Neuronal stem cell (in vitro differentiated cells): ENCODE data around the gene SLC13A2.

Experiments
- DNase-seq: peaks from one replicate; pipeline ENCODE4 v3.0.0-alpha.2; 2013; ENCODE audit warnings: low spot score
- H2AFZ ChIP-seq: one replicate; pipeline ENCODE4 v1.6.1; 2013; ENCODE audit warnings: mild to moderate bottlenecking, low read length, inconsistent platforms
- H2AK5ac ChIP-seq: 2 replicates; pipeline ENCODE4 v1.6.1; 2013; ENCODE audit warnings: low read depth, mild to moderate bottlenecking, inconsistent platforms, low read length, moderate library complexity, mixed read lengths
- H2BK120ac ChIP-seq: 2 replicates; pipeline ENCODE4 v1.6.1; 2013; ENCODE audit warnings: low read depth, mild to moderate bottlenecking, inconsistent platforms, low read length, moderate library complexity, mixed read lengths
- H2BK12ac ChIP-seq: one replicate; pipeline ENCODE4 v1.6.1; 2013; ENCODE audit warnings: low read length, inconsistent platforms
- H2BK15ac ChIP-seq: 2 replicates; pipeline ENCODE4 v1.6.1; 2013; ENCODE audit warnings: mild to moderate bottlenecking, low read length, inconsistent platforms, mixed read lengths
- H2BK5ac ChIP-seq: one replicate; pipeline ENCODE4 v1.6.1; 2013; ENCODE audit warnings: inconsistent platforms, mild to moderate bottlenecking, low read length, moderate library complexity
- H3K14ac ChIP-seq: one replicate; pipeline ENCODE4 v1.6.1; 2013; ENCODE audit warnings: low read length, inconsistent platforms
- H3K18ac ChIP-seq: 2 replicates; pipeline ENCODE4 v1.6.1; 2013; ENCODE audit warnings: low read length, inconsistent platforms
- H3K23ac ChIP-seq: 2 replicates; pipeline ENCODE4 v1.6.1; 2013; ENCODE audit warnings: low read depth, mild to moderate bottlenecking, mixed read lengths, low read length, inconsistent platforms; ENCODE audit not compliant: poor library complexity
- H3K27ac ChIP-seq: replicated peaks from 3 replicates; pipeline ENCODE4 v1.5.1; 2013; ENCODE audit warnings: low read length, inconsistent platforms
- H3K27me3 ChIP-seq, 3 experiments: 2 replicates each; pipeline ENCODE4 v1.6.1; 2013; ENCODE audit warnings: low read length in 3 of 3, mild to moderate bottlenecking in 2 of 3, inconsistent platforms in 1 of 3, low read depth in 1 of 3, mixed read lengths in 1 of 3, moderate library complexity in 1 of 3; ENCODE audit not compliant: control insufficient read depth in 3 of 3, insufficient read depth in 3 of 3
- H3K36me3 ChIP-seq, 2 donors: replicated peaks in 1 of 2; 2 replicates each; pipeline ENCODE4 v1.6.1; 2013; ENCODE audit warnings: low read length in 2 of 2; ENCODE audit not compliant: control insufficient read depth in 2 of 2, insufficient read depth in 2 of 2
- H3K4ac ChIP-seq: 2 replicates; pipeline ENCODE4 v1.6.1; 2013; ENCODE audit warnings: inconsistent platforms, mild to moderate bottlenecking, low read length, moderate library complexity
- H3K4me1 ChIP-seq, 2 donors: 1 replicate in 1 of 2; 2 replicates in 1 of 2; pipeline ENCODE4 v1.6.1; 2013; ENCODE audit warnings: low read length in 2 of 2, low read depth in 1 of 2; ENCODE audit not compliant: control insufficient read depth in 2 of 2, insufficient read depth in 1 of 2
- H3K4me2 ChIP-seq: one replicate; pipeline ENCODE4 v1.6.1; 2013; ENCODE audit warnings: mild to moderate bottlenecking, low read length, inconsistent platforms; ENCODE audit not compliant: insufficient read depth, poor library complexity, severe bottlenecking
- H3K4me3 ChIP-seq, 2 donors: 2 replicates each; pipeline ENCODE4 v1.5.1; 2013; ENCODE audit warnings: low read length in 2 of 2, mild to moderate bottlenecking in 2 of 2, inconsistent platforms in 1 of 2, moderate library complexity in 1 of 2
- H3K79me1 ChIP-seq: one replicate; pipeline ENCODE4 v1.6.1; 2013; ENCODE audit warnings: low read depth, mild to moderate bottlenecking, inconsistent platforms, low read length, moderate library complexity
- H3K9ac ChIP-seq: one replicate; pipeline ENCODE4 v1.6.1; 2013; ENCODE audit warnings: mild to moderate bottlenecking, low read depth, low read length, inconsistent platforms; ENCODE audit not compliant: poor library complexity
- H3K9me3 ChIP-seq, 2 donors: replicated peaks in 1 of 2; 2 replicates each; pipeline versions ENCODE3 to v1.6.1; 2013; ENCODE audit warnings: low read length in 2 of 2, mild to moderate bottlenecking in 2 of 2, inconsistent platforms in 1 of 2, low read depth in 1 of 2, mixed read lengths in 1 of 2, moderate library complexity in 1 of 2; ENCODE audit not compliant: control insufficient read depth in 2 of 2, insufficient read depth in 1 of 2
- H4K8ac ChIP-seq: one replicate; pipeline ENCODE4 v1.6.1; 2013; ENCODE audit warnings: low read depth, mild to moderate bottlenecking, inconsistent platforms, low read length, moderate library complexity
- H4K91ac ChIP-seq: one replicate; pipeline ENCODE4 v1.6.1; 2013; ENCODE audit warnings: low read length, low read depth, mild to moderate bottlenecking, inconsistent platforms; ENCODE audit not compliant: poor library complexity
- WGBS, 2 donors: extraction: QIAGEN DNeasy Blood & Tissue Kit; methylation state at CpG; one replicate each; pipeline ENCODE4 v1.1.7; 2013; ENCODE audit warnings: missing lambda C conversion rate in 2 of 2, mixed read lengths in 1 of 2; ENCODE audit not compliant: insufficient read length in 2 of 2, insufficient replicate concordance in 1 of 2; ENCODE audit errors: extremely low coverage in 2 of 2; 5-methylcytosine and 5-hydroxymethylcytosine counted together

SLC13A2 gene

DNA sequence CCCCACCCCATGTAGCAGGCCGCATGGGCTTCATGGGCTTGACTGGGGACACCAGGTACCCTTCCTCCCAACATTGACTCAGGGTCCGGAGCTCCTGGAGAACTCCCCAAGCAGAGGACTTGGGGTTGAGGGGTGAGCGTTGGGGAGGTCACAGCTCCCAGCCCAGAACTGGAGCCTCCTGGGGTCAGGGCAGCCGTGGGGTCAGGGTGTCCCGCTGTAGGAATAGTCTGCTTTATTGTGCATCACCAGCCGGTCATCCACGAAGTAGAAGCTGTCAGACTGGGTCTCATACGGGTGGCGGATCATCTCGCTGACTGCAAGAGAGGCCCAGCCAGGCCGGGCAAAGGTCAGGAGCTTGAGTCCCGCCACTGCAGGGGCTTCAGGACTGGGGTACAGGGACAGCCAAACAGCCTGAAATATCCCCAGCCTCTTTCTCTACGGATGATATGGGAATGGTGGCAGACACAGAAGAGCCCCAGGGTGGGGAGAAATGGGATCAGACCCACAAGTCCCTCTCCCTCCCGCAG is 73.7 kb downstream of the SLC13A2 start:
- Histone ChIP-seq H3K4me3 (no peak overlapping the region), H3K79me1 (peaks cover 6% of the 10 kb centered on the region)

More for the DNA sequence above, 73.7 kb downstream of the SLC13A2 start:
- H2AFZ ChIP-seq: no peak overlapping the region
- no peaks in the 10 kb centered on the region for H3K9me3 ChIP-seq
- no CpG with 5 or more reads among the region's 14 CpGs for WGBS, 2 donors
- H2BK12ac ChIP-seq: no peak overlapping the region
- H2AK5ac ChIP-seq: no peak overlapping the region
- no peak overlapping the region for H3K27ac ChIP-seq
- H4K91ac ChIP-seq: no peak overlapping the region
- no peak overlapping the region for H4K8ac ChIP-seq
- no peak overlapping the region for H3K18ac ChIP-seq
- H3K23ac ChIP-seq: no peak overlapping the region
- H2BK120ac ChIP-seq: no peak overlapping the region
- H3K14ac ChIP-seq: no peak overlapping the region
- H2BK15ac ChIP-seq: no peak overlapping the region
- peaks cover 12 to 21% of the 10 kb centered on the region in 2 donors for H3K4me1 ChIP-seq
- H3K4ac ChIP-seq: no peak overlapping the region
- H3K27me3 ChIP-seq: no peaks in the 10 kb centered on the region
- H3K9ac ChIP-seq: no peak overlapping the region
- H3K4me2 ChIP-seq: no peak overlapping the region
- H2BK5ac ChIP-seq: no peak overlapping the region
- DNase-seq: no peak
- H3K36me3 ChIP-seq: peaks cover 5 to 23% of the 10 kb centered on the region in 2 donors
